ENCODE measurements around the gene IDI1. TPM values are rescaled to one million over a fixed set of nuclear protein-coding genes. Genes with fewer than 3 reads are reported as not detected.

IDI1 gene
- total and polyA plus RNA-seq, 2 of the 13 experiments (the other 11 are each of a cell fraction or from before 2014, with no cell fraction given) = 44.4 to 145 TPM

- TF ChIP-seq MTERF4 (CRISPR knock-in tag; IDR thresholded peaks at IDR 0.05) (no peak), ELK4 (CRISPR knock-in tag; IDR thresholded peaks at IDR 0.05; ENCODE audit: borderline replicate concordance) (no peak), TCF7 (IDR thresholded peaks at IDR 0.05; ENCODE audit: low read depth) (no peak), ZC3H4 (CRISPR knock-in tag; IDR thresholded peaks at IDR 0.05; ENCODE audit: borderline replicate concordance) (0 out of 2 replicates have a peak, but pooled peaks have one; percentile 51), SRF (IDR thresholded peaks at IDR 0.05; ENCODE audit: low read depth, low read length) (no peak), DBP (CRISPR knock-in tag; IDR thresholded peaks at IDR 0.05; ENCODE audit: not compliant biosample characterization) (no peak), MED13 (CRISPR knock-in tag; IDR thresholded peaks at IDR 0.05) (0 out of 2 replicates have a peak, but pooled peaks have one; percentile 12), ZNF552 (CRISPR knock-in tag; IDR thresholded peaks at IDR 0.05; ENCODE audit: borderline replicate concordance) (0 out of 2 replicates have a peak, but pooled peaks have one; percentile 6), ZNF589 (CRISPR knock-in tag; conservative IDR thresholded peaks at IDR 0.05) (no peak), ZNF749 (CRISPR knock-in tag; IDR thresholded peaks at IDR 0.05; ENCODE audit: borderline replicate concordance) (no peak), ESRRA (CRISPR knock-in tag; IDR thresholded peaks at IDR 0.05; ENCODE audit: low read depth) (no peak), ZNF510 (CRISPR knock-in tag; IDR thresholded peaks at IDR 0.05; ENCODE audit: low read depth) (no peak), ZNF704 (CRISPR knock-in tag; IDR thresholded peaks at IDR 0.05; ENCODE audit: borderline replicate concordance) (no peak), BATF2 (CRISPR knock-in tag; IDR thresholded peaks at IDR 0.05) (no peak), FLYWCH1 (CRISPR knock-in tag; IDR thresholded peaks at IDR 0.05) (no peak), HBP1 (CRISPR knock-in tag; IDR thresholded peaks at IDR 0.05; ENCODE audit: low read depth) (0 out of 2 replicates have a peak, but pooled peaks have one; percentile 9), NFE2L1 (CRISPR knock-in tag; IDR thresholded peaks at IDR 0.05; ENCODE audit: borderline replicate concordance) (no peak), MTF2 (CRISPR knock-in tag; IDR thresholded peaks at IDR 0.05; ENCODE audit: borderline replicate concordance) (no peak), GMEB2 (CRISPR knock-in tag; IDR thresholded peaks at IDR 0.05; ENCODE audit: low read depth) (no peak), MAZ (IDR thresholded peaks at IDR 0.05; ENCODE audit: borderline replicate concordance, low read depth, low read length) (peak; percentile 79), MAZ (CRISPR knock-in tag; IDR thresholded peaks at IDR 0.05; ENCODE audit: low read depth) (no peak), ZKSCAN5 (CRISPR knock-in tag; IDR thresholded peaks at IDR 0.05) (no peak)
Observed at GRCh38 chr10:1049425-1049958, 573 bp upstream of the IDI1 start (continued).
